Gastrocnemius medialis (tissue), 4 donors: ENCODE measurements around the gene SLCO4A1. TPM values are rescaled to one million over a fixed set of nuclear protein-coding genes. Genes with fewer than 3 reads are reported as not detected.

ENCODE experiments used
- ATAC-seq, 2 donors: fragments of 150-250 bp; one replicate each; pipeline ENCODE4 v1.9.1; 2016
- DNase-seq, 2 donors: peaks; one replicate each; pipeline ENCODE4 v3.0.0-alpha.2; 2019
- H3K27ac ChIP-seq, 4 donors: fragments of 200-600 bp; sonication (generic); 1 replicate in 1 of 4; 2 replicates in 3 of 4; pipeline ENCODE4 v1.5.1; 2016 to 2018; ENCODE audit warnings: mild to moderate bottlenecking in 2 of 4, moderate library complexity in 1 of 4
- H3K27me3 ChIP-seq, 3 donors: fragments of 200-600 bp; sonication (generic) in 2 of 3; 1 replicate in 1 of 3; 2 replicates in 2 of 3; pipeline versions ENCODE4 v1.5.1 to v1.6.0; 2016 to 2019; ENCODE audit warnings: mild to moderate bottlenecking in 1 of 3, moderate library complexity in 1 of 3
- H3K36me3 ChIP-seq, 2 donors: fragments of 200-600 bp; sonication (generic) in 1 of 2; one replicate each; pipeline ENCODE4 v1.5.1; 2017 to 2018
- H3K4me1 ChIP-seq, 2 donors: fragments of 200-600 bp; sonication (generic) in 1 of 2; one replicate each; pipeline ENCODE4 v1.5.1; 2016 to 2017; ENCODE audit warnings: mild to moderate bottlenecking in 2 of 2
- H3K4me3 ChIP-seq, 4 donors: fragments of 200-600 bp; sonication (generic) in 3 of 4; 1 replicate in 1 of 4; 2 replicates in 3 of 4; pipeline ENCODE4 v1.5.1; 2016 to 2019; ENCODE audit warnings: mild to moderate bottlenecking in 2 of 4
- H3K9me3 ChIP-seq, 3 donors: fragments of 200-600 bp; sonication (generic) in 2 of 3; 1 replicate in 1 of 3; 2 replicates in 2 of 3; pipeline ENCODE4 v1.5.1; 2016 to 2019
- POLR2A ChIP-seq, 2 donors: fragments of 450-650 bp; IDR thresholded peaks; one replicate each; pipeline ENCODE4 v1.6.1; 2017; ENCODE audit warnings: antibody characterized with exemption in 2 of 2, mild to moderate bottlenecking in 2 of 2, moderate library complexity in 2 of 2
- in situ Hi-C, 4 donors: fragments of 200-750 bp; cut with MboI; loops; one replicate each; pipeline versions ENCODE4 v1.15.0 to v1.8.0; 2017; ENCODE audit warnings: low sequenced_read_pairs in 4 of 4
- intact Hi-C: fragments of 100-400 bp; cut with DNase I; formaldehyde crosslinking; loops from one replicate; pipeline ENCODE4 v1.15.1; 2023; ENCODE audit warnings: low total_unique reads
- total RNA-seq, 4 donors: library from RNA; depleted of rRNA; stranded (reverse); fragments of >200 nt; gene quantifications; one replicate each; pipeline versions ENCODE4 v1.1.0 to v1.2.3, GENCODE V29; 2016
- TF ChIP-seq, protein P1 (sequence below), 5 experiments: fragments of 450-650 bp in 3 of 5; fragments of 200-600 bp in 2 of 5; sonication (generic) in 2 of 5; IDR thresholded peaks in 4 of 5; conservative IDR thresholded peaks in 1 of 5; 1 replicate in 4 of 5; 2 replicates in 1 of 5; pipeline ENCODE4 v1.5.1; 2016 to 2019; ENCODE audit warnings: antibody characterized with exemption in 5 of 5, mild to moderate bottlenecking in 3 of 5, moderate library complexity in 3 of 5

SLCO4A1 gene
- total RNA-seq, 4 donors from 2014 or later: 20.4 to 26.9 (median 21.8) TPM

DNA sequence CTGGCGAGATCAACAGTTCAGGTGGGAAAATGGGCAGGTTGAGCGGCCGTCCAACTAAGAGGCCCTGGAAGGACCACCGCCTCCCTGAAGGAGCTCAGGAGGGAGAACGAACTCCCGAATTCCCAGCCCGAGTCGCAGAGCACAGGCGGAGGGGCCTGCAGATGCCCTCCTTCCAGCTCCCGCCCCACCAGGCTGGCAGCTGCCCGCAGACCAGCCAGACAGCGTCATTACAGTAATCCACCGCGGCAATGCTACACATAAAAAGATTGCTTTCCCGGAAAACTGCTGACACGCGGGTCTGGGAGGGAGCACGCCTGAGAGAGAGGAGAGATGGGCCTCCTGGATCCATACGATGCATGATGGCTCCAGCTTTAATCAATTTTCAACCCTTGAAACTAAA is 30.5 kb upstream of the SLCO4A1 start:
- no peaks in the 10 kb centered on the region for H3K36me3 ChIP-seq
- ATAC-seq: no peak
- H3K27ac ChIP-seq: no peak overlapping the region
- H3K27me3 ChIP-seq: peaks cover 28 to 31% (median 30%) of the 10 kb centered on the region in 3 donors
- no peaks in the 10 kb centered on the region for H3K9me3 ChIP-seq
- in situ Hi-C loops (loop anchor here in 2 of 4 donors (10.0 to 25.0 kb wide), 2 partner anchors 100 to 117 kb away; no protein-coding TSS in a partner anchor), intact Hi-C loops (no loop called here)
- TF ChIP-seq POLR2A (IDR thresholded peaks at IDR 0.05): no peak
- TF ChIP-seq, protein P1, sequence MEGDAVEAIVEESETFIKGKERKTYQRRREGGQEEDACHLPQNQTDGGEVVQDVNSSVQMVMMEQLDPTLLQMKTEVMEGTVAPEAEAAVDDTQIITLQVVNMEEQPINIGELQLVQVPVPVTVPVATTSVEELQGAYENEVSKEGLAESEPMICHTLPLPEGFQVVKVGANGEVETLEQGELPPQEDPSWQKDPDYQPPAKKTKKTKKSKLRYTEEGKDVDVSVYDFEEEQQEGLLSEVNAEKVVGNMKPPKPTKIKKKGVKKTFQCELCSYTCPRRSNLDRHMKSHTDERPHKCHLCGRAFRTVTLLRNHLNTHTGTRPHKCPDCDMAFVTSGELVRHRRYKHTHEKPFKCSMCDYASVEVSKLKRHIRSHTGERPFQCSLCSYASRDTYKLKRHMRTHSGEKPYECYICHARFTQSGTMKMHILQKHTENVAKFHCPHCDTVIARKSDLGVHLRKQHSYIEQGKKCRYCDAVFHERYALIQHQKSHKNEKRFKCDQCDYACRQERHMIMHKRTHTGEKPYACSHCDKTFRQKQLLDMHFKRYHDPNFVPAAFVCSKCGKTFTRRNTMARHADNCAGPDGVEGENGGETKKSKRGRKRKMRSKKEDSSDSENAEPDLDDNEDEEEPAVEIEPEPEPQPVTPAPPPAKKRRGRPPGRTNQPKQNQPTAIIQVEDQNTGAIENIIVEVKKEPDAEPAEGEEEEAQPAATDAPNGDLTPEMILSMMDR (IDR thresholded peaks at IDR 0.05 in 4 of 5, conservative IDR thresholded peaks at IDR 0.05 in 1 of 5): no peak
- H3K4me1 ChIP-seq: peaks cover 5 to 6% of the 10 kb centered on the region in 2 donors
- no peak overlapping the region for H3K4me3 ChIP-seq
- no peak for DNase-seq

DNA sequence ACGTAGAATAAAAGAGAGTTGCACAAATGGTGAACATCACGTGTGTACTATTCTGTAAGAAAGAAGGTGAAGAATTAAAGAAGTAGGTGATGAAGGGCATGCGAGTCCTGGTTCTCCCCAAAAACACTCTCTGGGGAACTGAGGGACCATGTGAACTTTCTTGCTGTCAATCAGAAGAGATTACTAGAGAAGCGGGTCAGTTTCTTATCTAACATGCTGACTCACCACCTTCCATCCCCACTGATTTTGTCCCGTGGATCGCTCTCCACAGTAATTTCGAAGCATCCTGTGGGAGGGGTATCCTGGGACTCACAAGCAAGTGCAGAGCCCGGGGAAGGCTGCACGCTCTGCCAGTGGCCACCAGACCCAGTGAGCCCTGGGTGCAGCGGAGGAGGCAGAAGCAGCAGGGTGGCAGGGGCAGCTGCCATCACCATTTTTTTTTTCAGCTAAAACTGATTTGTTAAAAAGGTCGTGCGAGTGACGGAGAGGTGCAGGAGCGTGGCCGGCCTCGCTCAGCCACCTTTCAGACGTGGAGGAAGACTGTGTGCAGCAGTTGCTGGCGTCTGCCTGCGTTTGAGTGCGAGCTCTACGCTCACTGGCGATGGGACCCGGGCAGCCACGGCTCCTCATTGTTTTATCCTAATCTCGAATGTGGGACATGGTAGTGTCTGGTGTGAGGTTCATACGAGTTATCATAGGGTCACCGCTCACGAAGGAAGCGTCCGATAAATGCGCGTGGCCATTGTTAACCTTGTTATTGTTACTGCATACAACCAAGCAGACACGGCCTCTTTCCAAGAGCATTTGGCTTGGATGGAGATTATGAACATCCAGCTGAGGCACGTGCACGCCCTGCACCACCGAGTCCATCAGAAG is 28.0 kb upstream of the SLCO4A1 start:
- no peaks in the 10 kb centered on the region for H3K9me3 ChIP-seq
- no peak for DNase-seq
- peaks cover 9 to 14% of the 10 kb centered on the region in 2 donors for H3K4me1 ChIP-seq
- no peak for ATAC-seq
- no peak for TF ChIP-seq POLR2A (IDR thresholded peaks at IDR 0.05)
- TF ChIP-seq, protein P1 (IDR thresholded peaks at IDR 0.05 in 4 of 5, conservative IDR thresholded peaks at IDR 0.05 in 1 of 5): no peak
- intact Hi-C loops: no loop called here
- peaks cover 24 to 28% (median 26%) of the 10 kb centered on the region in 3 donors for H3K27me3 ChIP-seq
- no peak overlapping the region for H3K4me3 ChIP-seq
- no peaks in the 10 kb centered on the region for H3K36me3 ChIP-seq
- no peak overlapping the region for H3K27ac ChIP-seq
- in situ Hi-C loops: loop anchor here in 2 of 4 donors (10.0 to 25.0 kb wide), 2 partner anchors 102 to 120 kb away; no protein-coding TSS in a partner anchor

DNA sequence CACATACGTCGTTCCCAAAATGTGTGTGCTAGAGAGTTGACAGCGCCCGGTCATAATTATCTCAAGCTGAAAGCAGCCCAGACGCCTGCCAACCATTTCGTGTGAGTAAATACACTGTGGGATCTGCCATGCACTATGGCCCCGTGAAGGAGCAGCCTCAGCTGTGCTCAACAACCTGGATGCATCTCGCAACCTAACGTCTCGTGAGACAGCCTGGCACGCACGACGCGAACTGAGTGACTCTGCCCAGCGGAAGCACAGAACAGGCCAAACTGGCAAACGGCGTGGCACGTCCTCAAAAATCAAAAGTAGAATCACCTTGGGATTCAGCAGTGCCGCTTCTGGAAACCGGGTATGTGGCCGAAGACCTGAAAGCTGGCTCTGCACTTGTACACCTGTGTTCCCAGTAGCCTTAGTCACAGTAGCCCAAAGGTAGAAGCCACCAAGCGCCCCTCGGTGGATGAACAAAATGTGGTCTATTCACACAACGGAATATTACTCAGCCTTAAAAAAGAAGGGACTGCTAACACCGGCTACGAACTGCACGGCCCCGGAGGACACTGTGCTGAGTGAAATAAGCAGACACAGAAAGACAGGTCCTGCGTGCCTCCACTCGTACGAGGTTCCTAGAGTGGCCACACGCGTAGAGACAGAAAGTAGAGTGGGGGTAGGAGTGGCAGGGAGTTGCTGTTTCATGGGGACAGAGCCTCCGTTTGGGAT is 27.2 kb upstream of the SLCO4A1 start:
- in situ Hi-C loops: loop anchor here in 3 of 4 donors (5.0 to 25.0 kb wide), 3 partner anchors 103 to 120 kb away; no protein-coding TSS in a partner anchor
- TF ChIP-seq, protein P1 (IDR thresholded peaks at IDR 0.05 in 4 of 5, conservative IDR thresholded peaks at IDR 0.05 in 1 of 5): no peak
- no peak for TF ChIP-seq POLR2A (IDR thresholded peaks at IDR 0.05)
- Histone ChIP-seq H3K27me3 (peaks cover 20% of the 10 kb centered on the region in 3 donors), H3K4me1 (peaks cover 9 to 14% of the 10 kb centered on the region in 2 donors), H3K36me3 (no peaks in the 10 kb centered on the region), H3K27ac (no peak overlapping the region), H3K4me3 (no peak overlapping the region), H3K9me3 (no peaks in the 10 kb centered on the region)
- no peak for DNase-seq
- ATAC-seq: no peak
- intact Hi-C loops: no loop called here

DNA sequence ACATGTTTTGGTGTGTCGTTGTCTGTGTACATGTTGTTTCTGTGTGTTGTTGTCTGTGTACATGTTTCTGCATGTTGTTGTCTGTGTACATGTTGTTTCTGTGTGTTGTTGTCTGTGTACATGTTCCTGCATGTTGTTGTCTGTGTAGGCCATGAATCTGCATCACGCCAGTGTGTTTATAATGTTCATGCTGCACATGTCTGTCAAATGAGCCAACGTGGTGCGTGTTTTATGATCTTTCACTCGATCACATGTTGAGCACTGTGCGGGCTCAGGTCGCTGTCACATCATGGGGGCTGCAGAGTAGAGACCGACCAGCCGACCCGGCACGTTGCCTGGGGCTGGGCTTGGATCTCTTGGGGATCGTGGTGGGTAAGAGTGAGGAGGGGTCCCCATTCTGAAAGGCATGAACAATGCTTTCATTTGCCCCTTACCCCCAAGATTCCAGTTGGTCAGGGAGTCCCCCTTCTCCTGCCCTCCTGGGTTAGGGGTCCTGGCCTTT is 26.5 kb upstream of the SLCO4A1 start:
- no peak for TF ChIP-seq POLR2A (IDR thresholded peaks at IDR 0.05)
- TF ChIP-seq, protein P1 (IDR thresholded peaks at IDR 0.05 in 4 of 5, conservative IDR thresholded peaks at IDR 0.05 in 1 of 5): no peak
- no peak for DNase-seq

More for the DNA sequence above, 26.5 kb upstream of the SLCO4A1 start:
- Histone ChIP-seq H3K4me3 (no peak overlapping the region), H3K9me3 (no peaks in the 10 kb centered on the region), H3K4me1 (peaks cover 9 to 14% of the 10 kb centered on the region in 2 donors), H3K27ac (no peak overlapping the region), H3K27me3 (peaks cover 13 to 15% (median 13%) of the 10 kb centered on the region in 3 donors), H3K36me3 (no peaks in the 10 kb centered on the region)
- ATAC-seq: no peak
- intact Hi-C loops: no loop called here
- in situ Hi-C loops: loop anchor here in 3 of 4 donors (5.0 to 25.0 kb wide), 3 partner anchors 104 to 121 kb away; no protein-coding TSS in a partner anchor
